C4-2B (cell line): ENCODE data around the gene PGS1.
"Not testable (repeated sequence)": the region's sequence is repeated elsewhere in the genome, so short reads cannot be mapped to it uniquely, and the experiment has no call there.

Experiments
- H3K27ac ChIP-seq: fragments of 450-650 bp; 2 replicates; pipeline ENCODE4 v1.5.1; 2017
- CTCF ChIP-seq: fragments of 450-650 bp; conservative IDR thresholded peaks from 2 replicates; pipeline ENCODE4 v1.5.1; 2017; ENCODE audit warnings: mild to moderate bottlenecking
- ZFX ChIP-seq: fragments of 450-650 bp; IDR thresholded peaks from 2 replicates; pipeline ENCODE4 v1.6.1; 2017

PGS1 gene

GRCh38 chr17:78460176-78460675, 81.8 kb downstream of the PGS1 start:
- TF ChIP-seq CTCF (no peak), ZFX (no peak)
- no peak overlapping the region for H3K27ac ChIP-seq

- H3K27ac ChIP-seq: no peak overlapping the region
- TF ChIP-seq ZFX: no peak
- TF ChIP-seq CTCF: no peak
These were observed 82.7 kb downstream of the PGS1 start for GRCh38 chr17:78460951-78461798.

GRCh38 chr17:78461799-78462053, 83.3 kb downstream of the PGS1 start:
- H3K27ac ChIP-seq: no peak overlapping the region
- no peak for TF ChIP-seq CTCF
- no peak for TF ChIP-seq ZFX

GRCh38 chr17:78462148-78462547, 83.7 kb downstream of the PGS1 start:
- no peak for TF ChIP-seq CTCF
- TF ChIP-seq ZFX: no peak

GRCh38 chr17:78466109-78466785, 87.8 kb downstream of the PGS1 start:
- H3K27ac ChIP-seq: not testable (repeated sequence)

More at GRCh38 chr17:78462148-78462547, 83.7 kb downstream of the PGS1 start:
- no peak overlapping the region for H3K27ac ChIP-seq

GRCh38 chr17:78466786-78467715, 88.6 kb downstream of the PGS1 start:
- TF ChIP-seq CTCF (no peak), ZFX (no peak)
- H3K27ac ChIP-seq: no peak overlapping the region

GRCh38 chr17:78468366-78468765, 89.9 kb downstream of the PGS1 start:
- no peak overlapping the region for H3K27ac ChIP-seq

More at GRCh38 chr17:78468366-78468765, 89.9 kb downstream of the PGS1 start:
- TF ChIP-seq ZFX (no peak), CTCF (no peak)
